Neutrophil (primary cell): ENCODE results near the gene KIF1B.

Experiments used
- H3K27ac ChIP-seq: fragments of 200-600 bp; sonication (generic); 2 replicates; pipeline ENCODE4 v1.5.1; 2016; ENCODE audit warnings: mild to moderate bottlenecking, moderate library complexity
- H3K27me3 ChIP-seq: fragments of 200-600 bp; sonication (generic); 2 replicates; pipeline ENCODE4 v1.6.0; 2016; ENCODE audit warnings: mild to moderate bottlenecking
- H3K36me3 ChIP-seq: fragments of 200-600 bp; sonication (generic); 2 replicates; pipeline ENCODE4 v1.5.1; 2017
- H3K4me1 ChIP-seq, 2 experiments: fragments of 200-600 bp in 1 of 2; sonication (generic) in 1 of 2; 1 replicate in 1 of 2; 2 replicates in 1 of 2; pipeline versions ENCODE4 v1.5.1 to v1.6.1; 2013 to 2016; ENCODE audit warnings: low read depth in 1 of 2, low read length in 1 of 2, mild to moderate bottlenecking in 1 of 2, moderate library complexity in 1 of 2; ENCODE audit not compliant: control insufficient read depth in 1 of 2, insufficient read depth in 1 of 2
- H3K4me3 ChIP-seq, 2 experiments: fragments of 200-600 bp in 1 of 2; sonication (generic) in 1 of 2; 1 replicate in 1 of 2; 2 replicates in 1 of 2; pipeline ENCODE4 v1.5.1; 2013 to 2016; ENCODE audit warnings: low read depth in 1 of 2, low read length in 1 of 2, mild to moderate bottlenecking in 1 of 2, moderate library complexity in 1 of 2
- H3K9me3 ChIP-seq: fragments of 200-600 bp; sonication (generic); 2 replicates; pipeline ENCODE4 v1.5.1; 2016
- CTCF ChIP-seq: fragments of 200-600 bp; sonication (generic); IDR thresholded peaks from 2 replicates; pipeline ENCODE4 v1.5.1; 2016; ENCODE audit warnings: antibody characterized with exemption

KIF1B gene

GRCh38 chr1:10288029-10288615, 77.8 kb downstream of the KIF1B start:
- no peaks in the 10 kb centered on the region for H3K27me3 ChIP-seq
- no peak overlapping the region for H3K4me3 ChIP-seq
- no peak overlapping the region for H3K27ac ChIP-seq
- H3K36me3 ChIP-seq: peaks cover 95% of the 10 kb centered on the region
- peaks cover 0 to 3% of the 10 kb centered on the region in 2 experiments for H3K4me1 ChIP-seq
- TF ChIP-seq CTCF: no peak
- H3K9me3 ChIP-seq: no peaks in the 10 kb centered on the region

DNA sequence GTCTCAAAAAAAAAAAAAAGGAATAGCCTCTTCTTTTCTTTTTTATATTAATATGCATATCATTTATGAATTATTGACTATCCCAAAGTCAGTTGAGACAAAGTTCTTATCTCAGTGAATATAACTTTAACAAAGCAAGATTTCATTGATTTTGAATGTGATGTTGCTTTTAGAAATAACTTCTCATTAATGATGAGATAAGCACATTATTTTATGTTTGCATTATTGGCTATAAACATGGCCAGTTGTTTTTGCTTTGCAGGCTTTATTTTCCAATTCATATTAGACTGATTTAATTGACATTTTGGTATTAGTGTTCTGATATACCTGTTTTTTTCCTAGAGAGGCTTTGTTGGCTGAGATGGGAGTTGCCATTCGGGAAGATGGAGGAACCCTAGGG, 81.3 kb downstream of the KIF1B start:
- peaks cover 0 to 3% of the 10 kb centered on the region in 2 experiments for H3K4me1 ChIP-seq
- peak overlapping the region; percentile 56 for H3K27ac ChIP-seq
- TF ChIP-seq CTCF: no peak
- no peaks in the 10 kb centered on the region for H3K9me3 ChIP-seq
- H3K27me3 ChIP-seq: no peaks in the 10 kb centered on the region
- H3K36me3 ChIP-seq: peaks cover 95% of the 10 kb centered on the region
- H3K4me3 ChIP-seq: no peak overlapping the region

DNA sequence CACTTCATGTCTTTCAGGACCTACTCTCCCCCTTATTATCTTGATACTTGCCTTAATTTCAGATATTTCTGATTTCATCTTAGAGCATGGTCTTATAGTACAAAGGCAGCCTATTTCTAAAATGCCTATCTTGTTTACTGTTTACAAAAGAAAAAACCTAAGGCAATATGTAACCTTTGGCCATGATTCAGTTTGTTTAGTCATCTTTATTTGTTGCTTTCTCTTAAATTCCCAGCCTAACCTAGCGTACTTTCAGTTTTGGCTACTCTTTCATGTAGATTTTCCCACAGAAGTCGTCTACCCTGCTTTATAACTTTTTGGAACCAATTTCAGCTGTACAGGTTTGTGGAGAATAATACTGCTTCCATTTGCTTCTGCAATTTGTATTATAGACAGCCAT, 81.8 kb downstream of the KIF1B start:
- Histone ChIP-seq H3K27ac (peak overlapping the region; percentile 56), H3K4me3 (no peak overlapping the region), H3K9me3 (no peaks in the 10 kb centered on the region), H3K4me1 (peaks cover 0 to 3% of the 10 kb centered on the region in 2 experiments), H3K36me3 (peaks cover 95% of the 10 kb centered on the region), H3K27me3 (no peaks in the 10 kb centered on the region)
- no peak for TF ChIP-seq CTCF

DNA sequence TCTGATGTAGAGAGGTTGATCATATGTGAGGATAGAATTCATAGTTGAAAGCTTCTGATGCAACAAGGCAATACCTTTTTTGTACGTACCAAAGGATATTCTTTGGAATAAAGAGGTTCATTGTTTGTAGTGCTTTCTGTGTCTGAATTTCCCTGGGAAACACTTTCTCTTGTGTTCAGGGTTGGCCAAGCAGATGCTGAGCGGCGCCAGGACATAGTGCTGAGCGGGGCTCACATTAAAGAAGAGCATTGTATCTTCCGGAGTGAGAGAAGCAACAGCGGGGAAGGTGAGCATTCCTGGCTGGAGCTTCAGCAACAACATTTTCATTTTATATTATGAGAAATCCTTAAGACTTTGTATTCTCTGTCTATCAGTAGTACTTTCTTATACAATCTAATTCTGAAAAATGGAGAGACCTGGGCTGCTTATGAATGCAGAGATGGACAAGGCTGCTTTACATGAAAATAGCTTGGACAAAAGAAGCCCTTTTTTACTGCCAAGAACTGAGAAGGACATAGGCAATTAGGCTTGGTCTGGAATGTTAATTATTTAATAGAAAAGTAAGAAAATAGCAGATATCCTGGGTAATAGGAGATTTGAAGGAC, 85.2 kb downstream of the KIF1B start:
- H3K4me3 ChIP-seq: no peak overlapping the region
- TF ChIP-seq CTCF: no peak
- peaks cover 3 to 4% of the 10 kb centered on the region in 2 experiments for H3K4me1 ChIP-seq
- H3K36me3 ChIP-seq: peaks cover 84% of the 10 kb centered on the region
- H3K27ac ChIP-seq: no peak overlapping the region
- H3K9me3 ChIP-seq: no peaks in the 10 kb centered on the region
- no peaks in the 10 kb centered on the region for H3K27me3 ChIP-seq

- Histone ChIP-seq H3K4me3 (no peak overlapping the region), H3K27me3 (no peaks in the 10 kb centered on the region), H3K36me3 (peaks cover 79% of the 10 kb centered on the region), H3K27ac (peak overlapping the region; percentile 56), H3K9me3 (no peaks in the 10 kb centered on the region), H3K4me1 (peaks cover 0 to 4% of the 10 kb centered on the region in 2 experiments)
- TF ChIP-seq CTCF: no peak
These were observed 88.8 kb downstream of the KIF1B start for GRCh38 chr1:10299151-10299550.
